HepG2 (cell line): ENCODE results near the gene GLE1. TPM values are rescaled to one million over a fixed set of nuclear protein-coding genes. Genes with fewer than 3 reads are reported as not detected.
A peak's percentile ranks its signal among the peaks of the same experiment; 100 is the strongest.

ENCODE experiments used
- ARID4A ChIP-seq: sonication (generic); formaldehyde crosslinking; IDR thresholded peaks from 2 replicates; pipeline ENCODE4 v1.5.0; 2020; ENCODE audit warnings: mild to moderate bottlenecking, missing genetic modification reagents, borderline replicate concordance
- ATM ChIP-seq: fragments of 450-650 bp; IDR thresholded peaks from 2 replicates; pipeline ENCODE4 v1.7.1; 2017; ENCODE audit warnings: mild to moderate bottlenecking, borderline replicate concordance
- BCL3 ChIP-seq: sonication (generic); formaldehyde crosslinking; IDR thresholded peaks from 2 replicates; pipeline ENCODE4 v1.5.1; 2020; ENCODE audit warnings: mild to moderate bottlenecking, missing genetic modification reagents, moderate library complexity
- FOXP1 ChIP-seq, 2 experiments: fragments of 450-650 bp in 1 of 2; IDR thresholded peaks; 2 replicates each; pipeline ENCODE4 v1.6.1; 2017 to 2018; ENCODE audit warnings: antibody characterized with exemption in 1 of 2
- HDAC6 ChIP-seq: fragments of 200-600 bp; sonication (generic); IDR thresholded peaks from 2 replicates; pipeline ENCODE4 v1.7.0; 2017; ENCODE audit warnings: mild to moderate bottlenecking, antibody characterized with exemption, low read length, low read depth
- KDM1A ChIP-seq: IDR thresholded peaks from 2 replicates; pipeline ENCODE4 v1.6.1; 2016; ENCODE audit warnings: missing compliant biosample characterization
- MED8 ChIP-seq: sonication (generic); formaldehyde crosslinking; IDR thresholded peaks from 2 replicates; pipeline ENCODE4 v1.8.1; 2023; ENCODE audit warnings: mild to moderate bottlenecking, missing genetic modification reagents; ENCODE audit not compliant: insufficient replicate concordance
- NR2F1 ChIP-seq, 2 experiments: fragments of 450-650 bp in 1 of 2; formaldehyde crosslinking in 1 of 2; IDR thresholded peaks; 2 replicates each; pipeline versions ENCODE4 v1.5.0 to v1.6.1; 2016 to 2020; ENCODE audit warnings: mild to moderate bottlenecking in 1 of 2, missing compliant biosample characterization in 1 of 2, missing genetic modification reagents in 1 of 2, moderate library complexity in 1 of 2
- RBAK ChIP-seq: sonication (generic); formaldehyde crosslinking; IDR thresholded peaks from 2 replicates; pipeline ENCODE4 v1.5.1; 2020; ENCODE audit warnings: mild to moderate bottlenecking, missing genetic modification reagents
- RXRB ChIP-seq: IDR thresholded peaks from 2 replicates; pipeline ENCODE4 v1.6.1; 2016; ENCODE audit warnings: borderline replicate concordance, missing genetic modification reagents, missing compliant biosample characterization
- SP2 ChIP-seq: sonication (generic); formaldehyde crosslinking; IDR thresholded peaks from 2 replicates; pipeline ENCODE4 v1.5.1; 2020; ENCODE audit warnings: mild to moderate bottlenecking, missing genetic modification reagents
- TEAD2 ChIP-seq: sonication (generic); formaldehyde crosslinking; IDR thresholded peaks from 2 replicates; pipeline ENCODE4 v1.9.0; 2021; ENCODE audit warnings: missing genetic modification reagents
- ZBTB25 ChIP-seq: IDR thresholded peaks from 2 replicates; pipeline ENCODE4 v1.6.1; 2018; ENCODE audit warnings: missing genetic modification reagents
- ZBTB26 ChIP-seq: IDR thresholded peaks from 2 replicates; pipeline ENCODE4 v1.6.1; 2016; ENCODE audit warnings: missing compliant biosample characterization, missing genetic modification reagents, borderline replicate concordance
- ZFP62 ChIP-seq: sonication (generic); formaldehyde crosslinking; IDR thresholded peaks from 2 replicates; pipeline ENCODE4 v1.4.0; 2020; ENCODE audit warnings: missing genetic modification reagents
- ZNF44 ChIP-seq: sonication (generic); formaldehyde crosslinking; IDR thresholded peaks from 2 replicates; pipeline ENCODE4 v1.5.1; 2020; ENCODE audit warnings: mild to moderate bottlenecking, missing genetic modification reagents
- ZNF616 ChIP-seq: sonication (generic); formaldehyde crosslinking; IDR thresholded peaks from 2 replicates; pipeline ENCODE4 v1.5.0; 2020; ENCODE audit warnings: low read depth, mild to moderate bottlenecking, missing genetic modification reagents
- ZNF629 ChIP-seq: sonication (generic); formaldehyde crosslinking; conservative IDR thresholded peaks from 2 replicates; pipeline ENCODE4 v1.5.0; 2020; ENCODE audit warnings: missing genetic modification reagents
- ZNF792 ChIP-seq: IDR thresholded peaks from 2 replicates; pipeline ENCODE4 v1.6.1; 2016
- polyA plus RNA-seq, 8 experiments: library from polyadenylated mRNA; depleted of rRNA in 3 of 8; stranded (reverse) in 7 of 8; unstranded in 1 of 8; fragments of >200 nt; fragmentation: Illumina TruSeq in 4 of 8; extraction: Trizol in 4 of 8; gene quantifications; 2 replicates each; pipeline versions ENCODE4 v1.2.1 to v1.2.3, GENCODE V29; 2011 to 2016; ENCODE audit warnings: low read depth in 4 of 8, missing spikeins in 1 of 8, mixed read lengths in 1 of 8; ENCODE audit not compliant: insufficient read depth in 1 of 8
- total RNA-seq, 5 experiments: library from RNA; depleted of rRNA; stranded (reverse); fragments of >200 nt; fragmentation: Illumina TruSeq; extraction: Trizol; gene quantifications; 2 replicates each; pipeline ENCODE4 v1.2.3, GENCODE V29; 2016; ENCODE audit warnings: low read depth in 1 of 5
- TF ChIP-seq, protein P1 (sequence below): sonication (generic); formaldehyde crosslinking; IDR thresholded peaks from 2 replicates; pipeline ENCODE4 v1.8.0; 2022; ENCODE audit warnings: low read depth, missing genetic modification reagents

Gene GLE1
- total and polyA plus RNA-seq, 2 of the 13 experiments (the other 11 are each of a cell fraction or from before 2014, with no cell fraction given): 14.7 to 28.8 TPM

DNA sequence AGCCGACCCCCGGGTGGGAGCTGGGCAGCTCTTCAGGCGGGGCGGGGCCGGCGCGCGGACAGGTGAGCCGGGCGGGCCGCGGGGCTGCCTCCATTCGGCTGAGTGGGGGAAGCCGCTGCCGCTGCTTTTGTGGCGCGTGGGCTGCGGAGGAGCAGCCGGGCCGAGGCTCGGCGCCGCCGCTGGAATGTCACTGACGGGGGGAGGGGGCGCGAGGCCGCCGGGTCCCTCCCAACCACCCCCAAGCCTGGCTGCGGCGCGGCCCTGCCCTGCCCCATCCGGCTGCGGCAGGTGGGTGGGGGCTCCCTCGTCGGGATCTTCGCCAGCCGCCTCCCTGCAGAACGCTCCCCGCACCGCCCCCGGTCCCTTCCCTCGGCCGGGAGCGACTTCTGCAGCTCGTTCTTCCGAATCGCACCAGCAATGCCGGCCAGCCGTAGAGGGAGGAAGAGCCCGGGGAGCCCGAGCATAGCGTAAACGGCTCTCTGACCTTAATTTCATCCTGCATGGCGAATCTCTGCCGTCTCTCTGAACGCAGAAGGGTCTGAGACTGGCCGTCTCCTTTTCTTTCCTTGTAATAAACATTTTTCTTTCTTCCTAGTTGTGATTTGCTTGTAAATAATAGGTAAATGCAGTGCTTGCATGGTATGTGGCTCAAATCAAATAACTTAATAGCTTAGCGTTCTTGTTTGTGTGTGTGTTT lies 48.4 kb downstream of the GLE1 start (continued):
- TF ChIP-seq ATM (no peak), FOXP1 (IDR thresholded peaks at IDR 0.05) (no peak), FOXP1 (CRISPR knock-in tag; IDR thresholded peaks at IDR 0.05) (no peak), ZNF616 (CRISPR knock-in tag) (no peak; the same call in 1 of the 2 replicates), ZNF44 (CRISPR knock-in tag) (no peak), KDM1A (CRISPR knock-in tag) (no peak), BCL3 (CRISPR knock-in tag) (no peak), HDAC6 (no peak), NR2F1 (CRISPR knock-in tag; IDR thresholded peaks at IDR 0.05) (no peak), ZBTB25 (CRISPR knock-in tag) (no peak), ZBTB26 (CRISPR knock-in tag) (no peak), ZFP62 (CRISPR knock-in tag) (no peak), RBAK (no peak), MED8 (no peak), RXRB (CRISPR knock-in tag) (no peak), ARID4A (CRISPR knock-in tag) (peak; percentile 72; the same call in 1 of the 2 replicates), SP2 (no peak), ZNF792 (CRISPR knock-in tag) (peak; percentile 12; the same call in 1 of the 2 replicates), ZNF629 (CRISPR knock-in tag) (0 out of 2 replicates have a peak, but pooled peaks have one; percentile 5), TEAD2 (no peak)
- TF ChIP-seq, protein P1, sequence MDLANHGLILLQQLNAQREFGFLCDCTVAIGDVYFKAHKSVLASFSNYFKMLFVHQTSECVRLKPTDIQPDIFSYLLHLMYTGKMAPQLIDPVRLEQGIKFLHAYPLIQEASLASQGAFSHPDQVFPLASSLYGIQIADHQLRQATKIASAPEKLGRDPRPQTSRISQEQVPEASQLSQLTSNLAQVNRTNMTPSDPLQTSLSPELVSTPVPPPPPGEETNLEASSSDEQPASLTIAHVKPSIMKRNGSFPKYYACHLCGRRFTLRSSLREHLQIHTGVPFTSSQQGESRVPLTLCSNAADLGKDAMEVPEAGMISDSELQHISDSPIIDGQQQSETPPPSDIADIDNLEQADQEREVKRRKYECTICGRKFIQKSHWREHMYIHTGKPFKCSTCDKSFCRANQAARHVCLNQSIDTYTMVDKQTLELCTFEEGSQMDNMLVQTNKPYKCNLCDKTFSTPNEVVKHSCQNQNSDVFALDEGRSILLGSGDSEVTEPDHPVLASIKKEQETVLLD (CRISPR knock-in tag): 0 out of 2 replicates have a peak, but pooled peaks have one; percentile 6
